Measurements from ENCODE around the gene ERCC5. TPM values are rescaled to one million over a fixed set of nuclear protein-coding genes. Genes with fewer than 3 reads are reported as not detected.

Gene ERCC5
- total and polyA plus RNA-seq, 4 donors, result 17.7 to 44.8 (median 24.7) TPM

DNA sequence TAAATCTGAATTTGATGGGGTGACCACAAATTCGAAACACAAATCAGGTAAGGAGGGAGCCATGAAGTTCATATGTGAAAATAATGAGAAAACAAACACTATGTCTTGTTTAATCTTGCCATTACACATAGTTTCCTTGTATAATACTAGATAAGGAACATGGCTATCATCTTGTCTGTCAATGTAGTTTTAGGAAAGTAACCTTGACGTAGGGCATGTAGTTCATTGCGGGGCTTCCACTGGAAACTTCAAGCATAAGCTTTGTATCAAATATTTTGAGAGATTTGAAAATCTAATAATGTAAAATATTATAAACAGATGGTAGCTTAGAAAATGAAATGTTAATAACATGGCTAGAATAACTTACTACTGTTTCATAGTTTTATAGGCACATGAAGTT, 38.1 kb upstream of the ERCC5 start:
- TF ChIP-seq, protein P1, sequence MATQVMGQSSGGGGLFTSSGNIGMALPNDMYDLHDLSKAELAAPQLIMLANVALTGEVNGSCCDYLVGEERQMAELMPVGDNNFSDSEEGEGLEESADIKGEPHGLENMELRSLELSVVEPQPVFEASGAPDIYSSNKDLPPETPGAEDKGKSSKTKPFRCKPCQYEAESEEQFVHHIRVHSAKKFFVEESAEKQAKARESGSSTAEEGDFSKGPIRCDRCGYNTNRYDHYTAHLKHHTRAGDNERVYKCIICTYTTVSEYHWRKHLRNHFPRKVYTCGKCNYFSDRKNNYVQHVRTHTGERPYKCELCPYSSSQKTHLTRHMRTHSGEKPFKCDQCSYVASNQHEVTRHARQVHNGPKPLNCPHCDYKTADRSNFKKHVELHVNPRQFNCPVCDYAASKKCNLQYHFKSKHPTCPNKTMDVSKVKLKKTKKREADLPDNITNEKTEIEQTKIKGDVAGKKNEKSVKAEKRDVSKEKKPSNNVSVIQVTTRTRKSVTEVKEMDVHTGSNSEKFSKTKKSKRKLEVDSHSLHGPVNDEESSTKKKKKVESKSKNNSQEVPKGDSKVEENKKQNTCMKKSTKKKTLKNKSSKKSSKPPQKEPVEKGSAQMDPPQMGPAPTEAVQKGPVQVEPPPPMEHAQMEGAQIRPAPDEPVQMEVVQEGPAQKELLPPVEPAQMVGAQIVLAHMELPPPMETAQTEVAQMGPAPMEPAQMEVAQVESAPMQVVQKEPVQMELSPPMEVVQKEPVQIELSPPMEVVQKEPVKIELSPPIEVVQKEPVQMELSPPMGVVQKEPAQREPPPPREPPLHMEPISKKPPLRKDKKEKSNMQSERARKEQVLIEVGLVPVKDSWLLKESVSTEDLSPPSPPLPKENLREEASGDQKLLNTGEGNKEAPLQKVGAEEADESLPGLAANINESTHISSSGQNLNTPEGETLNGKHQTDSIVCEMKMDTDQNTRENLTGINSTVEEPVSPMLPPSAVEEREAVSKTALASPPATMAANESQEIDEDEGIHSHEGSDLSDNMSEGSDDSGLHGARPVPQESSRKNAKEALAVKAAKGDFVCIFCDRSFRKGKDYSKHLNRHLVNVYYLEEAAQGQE (IDR thresholded peaks at IDR 0.05), result no peak
- TF ChIP-seq EGR1 (IDR thresholded peaks at IDR 0.05; ENCODE audit: low read depth in 2 of 2) (no peak), FOXA1 (IDR thresholded peaks at IDR 0.05) (no peak), HNF4A (conservative IDR thresholded peaks at IDR 0.05) (no peak), FOXA2 (IDR thresholded peaks at IDR 0.05) (no peak), NR2F2 (IDR thresholded peaks at IDR 0.05) (no peak)
- TF ChIP-seq, protein P2, sequence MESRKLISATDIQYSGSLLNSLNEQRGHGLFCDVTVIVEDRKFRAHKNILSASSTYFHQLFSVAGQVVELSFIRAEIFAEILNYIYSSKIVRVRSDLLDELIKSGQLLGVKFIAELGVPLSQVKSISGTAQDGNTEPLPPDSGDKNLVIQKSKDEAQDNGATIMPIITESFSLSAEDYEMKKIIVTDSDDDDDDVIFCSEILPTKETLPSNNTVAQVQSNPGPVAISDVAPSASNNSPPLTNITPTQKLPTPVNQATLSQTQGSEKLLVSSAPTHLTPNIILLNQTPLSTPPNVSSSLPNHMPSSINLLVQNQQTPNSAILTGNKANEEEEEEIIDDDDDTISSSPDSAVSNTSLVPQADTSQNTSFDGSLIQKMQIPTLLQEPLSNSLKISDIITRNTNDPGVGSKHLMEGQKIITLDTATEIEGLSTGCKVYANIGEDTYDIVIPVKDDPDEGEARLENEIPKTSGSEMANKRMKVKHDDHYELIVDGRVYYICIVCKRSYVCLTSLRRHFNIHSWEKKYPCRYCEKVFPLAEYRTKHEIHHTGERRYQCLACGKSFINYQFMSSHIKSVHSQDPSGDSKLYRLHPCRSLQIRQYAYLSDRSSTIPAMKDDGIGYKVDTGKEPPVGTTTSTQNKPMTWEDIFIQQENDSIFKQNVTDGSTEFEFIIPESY (IDR thresholded peaks at IDR 0.05), result no peak
- TF ChIP-seq, protein P3, sequence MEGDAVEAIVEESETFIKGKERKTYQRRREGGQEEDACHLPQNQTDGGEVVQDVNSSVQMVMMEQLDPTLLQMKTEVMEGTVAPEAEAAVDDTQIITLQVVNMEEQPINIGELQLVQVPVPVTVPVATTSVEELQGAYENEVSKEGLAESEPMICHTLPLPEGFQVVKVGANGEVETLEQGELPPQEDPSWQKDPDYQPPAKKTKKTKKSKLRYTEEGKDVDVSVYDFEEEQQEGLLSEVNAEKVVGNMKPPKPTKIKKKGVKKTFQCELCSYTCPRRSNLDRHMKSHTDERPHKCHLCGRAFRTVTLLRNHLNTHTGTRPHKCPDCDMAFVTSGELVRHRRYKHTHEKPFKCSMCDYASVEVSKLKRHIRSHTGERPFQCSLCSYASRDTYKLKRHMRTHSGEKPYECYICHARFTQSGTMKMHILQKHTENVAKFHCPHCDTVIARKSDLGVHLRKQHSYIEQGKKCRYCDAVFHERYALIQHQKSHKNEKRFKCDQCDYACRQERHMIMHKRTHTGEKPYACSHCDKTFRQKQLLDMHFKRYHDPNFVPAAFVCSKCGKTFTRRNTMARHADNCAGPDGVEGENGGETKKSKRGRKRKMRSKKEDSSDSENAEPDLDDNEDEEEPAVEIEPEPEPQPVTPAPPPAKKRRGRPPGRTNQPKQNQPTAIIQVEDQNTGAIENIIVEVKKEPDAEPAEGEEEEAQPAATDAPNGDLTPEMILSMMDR (IDR thresholded peaks at IDR 0.05; ENCODE audit: low read depth, low read length, missing input control), result no peak
- no peak overlapping the region for H3K27ac ChIP-seq (ENCODE audit: low read depth in 1 of 2, low read length in 2 of 2)
- no peak for DNase-seq (ENCODE audit: low spot score)
- H3K36me3 ChIP-seq (ENCODE audit: control insufficient read depth in 4 of 4, insufficient read depth in 3 of 4, low read depth in 1 of 4, low read length in 3 of 4), result peaks cover 2 to 12% (median 4%) of the 10 kb centered on the region in 4 donors
- H3K4me3 ChIP-seq (ENCODE audit: low read depth in 1 of 3, low read length in 3 of 3), result no peak overlapping the region
- 97% methylated on average over 3 of the region's 3 CpGs for WGBS
- H3K27me3 ChIP-seq (ENCODE audit: control insufficient read depth in 4 of 4, insufficient read depth in 4 of 4, low read length in 3 of 4), result no peaks in the 10 kb centered on the region
- H3K4me1 ChIP-seq (ENCODE audit: control insufficient read depth in 4 of 4, insufficient read depth in 4 of 4, low read length in 3 of 4), result peaks cover 0 to 7% (median 1%) of the 10 kb centered on the region in 4 donors
- H3K9ac ChIP-seq (ENCODE audit: low read depth in 1 of 2, low read length in 2 of 2), result no peak overlapping the region
- H3K9me3 ChIP-seq (ENCODE audit: control insufficient read depth in 4 of 4, low read length in 3 of 4), result peaks cover 0 to 4% (median 0%) of the 10 kb centered on the region in 4 donors

- Histone ChIP-seq H3K4me3 (ENCODE audit: low read depth in 1 of 3, low read length in 3 of 3) (no peak overlapping the region), H3K4me1 (ENCODE audit: control insufficient read depth in 4 of 4, insufficient read depth in 4 of 4, low read length in 3 of 4) (peaks cover 0 to 4% (median 2%) of the 10 kb centered on the region in 4 donors), H3K36me3 (ENCODE audit: control insufficient read depth in 4 of 4, insufficient read depth in 3 of 4, low read depth in 1 of 4, low read length in 3 of 4) (peaks cover 0 to 11% (median 8%) of the 10 kb centered on the region in 4 donors), H3K9ac (ENCODE audit: low read depth in 1 of 2, low read length in 2 of 2) (no peak overlapping the region), H3K27ac (ENCODE audit: low read depth in 1 of 2, low read length in 2 of 2) (no peak overlapping the region), H3K27me3 (ENCODE audit: control insufficient read depth in 4 of 4, insufficient read depth in 4 of 4, low read length in 3 of 4) (no peaks in the 10 kb centered on the region), H3K9me3 (ENCODE audit: control insufficient read depth in 4 of 4, low read length in 3 of 4) (peaks cover 0 to 4% (median 0%) of the 10 kb centered on the region in 4 donors)
- no peak for TF ChIP-seq GABPA (IDR thresholded peaks at IDR 0.05 in 1 of 2, conservative IDR thresholded peaks at IDR 0.05 in 1 of 2)
- no peak for TF ChIP-seq FOXA2 (IDR thresholded peaks at IDR 0.05)
- no peak for TF ChIP-seq SP1 (IDR thresholded peaks at IDR 0.05)
- TF ChIP-seq TAF1 (conservative IDR thresholded peaks at IDR 0.05), result no peak
- DNase-seq (ENCODE audit: low spot score), result no peak
Measured at GRCh38 chr13:102812611-102813287, 33.1 kb upstream of the ERCC5 start.
